ENCODE measurements around the gene PPP1R1B. TPM values are rescaled to one million over a fixed set of nuclear protein-coding genes. Genes with fewer than 3 reads are reported as not detected.
A peak's percentile ranks its signal among the peaks of the same experiment; 100 is the strongest.

PPP1R1B gene
- total RNA-seq, 1 donor from 2014 or later, result not detected

- DNase-seq (ENCODE audit: low spot score), result no peak
- no peaks in the 10 kb centered on the region for H3K36me3 Mint-ChIP-seq
- TF ChIP-seq EZH2 (IDR thresholded peaks at IDR 0.05) (peak; percentile 1), EZH2phosphoT487 (IDR thresholded peaks at IDR 0.05) (no peak)
- TF ChIP-seq, protein P1, sequence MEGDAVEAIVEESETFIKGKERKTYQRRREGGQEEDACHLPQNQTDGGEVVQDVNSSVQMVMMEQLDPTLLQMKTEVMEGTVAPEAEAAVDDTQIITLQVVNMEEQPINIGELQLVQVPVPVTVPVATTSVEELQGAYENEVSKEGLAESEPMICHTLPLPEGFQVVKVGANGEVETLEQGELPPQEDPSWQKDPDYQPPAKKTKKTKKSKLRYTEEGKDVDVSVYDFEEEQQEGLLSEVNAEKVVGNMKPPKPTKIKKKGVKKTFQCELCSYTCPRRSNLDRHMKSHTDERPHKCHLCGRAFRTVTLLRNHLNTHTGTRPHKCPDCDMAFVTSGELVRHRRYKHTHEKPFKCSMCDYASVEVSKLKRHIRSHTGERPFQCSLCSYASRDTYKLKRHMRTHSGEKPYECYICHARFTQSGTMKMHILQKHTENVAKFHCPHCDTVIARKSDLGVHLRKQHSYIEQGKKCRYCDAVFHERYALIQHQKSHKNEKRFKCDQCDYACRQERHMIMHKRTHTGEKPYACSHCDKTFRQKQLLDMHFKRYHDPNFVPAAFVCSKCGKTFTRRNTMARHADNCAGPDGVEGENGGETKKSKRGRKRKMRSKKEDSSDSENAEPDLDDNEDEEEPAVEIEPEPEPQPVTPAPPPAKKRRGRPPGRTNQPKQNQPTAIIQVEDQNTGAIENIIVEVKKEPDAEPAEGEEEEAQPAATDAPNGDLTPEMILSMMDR (IDR thresholded peaks at IDR 0.05), result no peak
- Histone ChIP-seq H3K4me1 (peaks cover 5% of the 10 kb centered on the region), H3K4me3 (peak overlapping the region; percentile 64), H4K20me1 (ENCODE audit: low read depth) (peaks cover 10% of the 10 kb centered on the region), H3K9ac (no peak overlapping the region), H3K79me2 (ENCODE audit: low read depth) (no peaks in the 10 kb centered on the region), H3K36me3 (no peaks in the 10 kb centered on the region), H3K27ac (no peak overlapping the region), H3K9me3 (ENCODE audit: low read depth) (no peaks in the 10 kb centered on the region), H3K4me2 (peak overlapping the region; percentile 96), H3K27me3 (peaks cover 90% of the 10 kb centered on the region), H2AFZ (replicated peaks) (no peak overlapping the region), H3F3A (ENCODE audit: low read depth) (peaks cover 14% of the 10 kb centered on the region)
- H3K27ac Mint-ChIP-seq, result no peak overlapping the region
- peak overlapping the region; percentile 87 for H3K4me3 Mint-ChIP-seq
- peaks cover 13% of the 10 kb centered on the region for H3K4me1 Mint-ChIP-seq
- no peaks in the 10 kb centered on the region for H3K9me3 Mint-ChIP-seq
- peaks cover 62% of the 10 kb centered on the region for H3K27me3 Mint-ChIP-seq (ENCODE audit: insufficient read depth, low read depth)
Observed at GRCh38 chr17:39618956-39619785, 7.6 kb upstream of the PPP1R1B start.

GRCh38 chr17:39619786-39620101, 7.0 kb upstream of the PPP1R1B start:
- TF ChIP-seq, protein P1 (IDR thresholded peaks at IDR 0.05), result no peak
- TF ChIP-seq EZH2 (IDR thresholded peaks at IDR 0.05) (no peak), EZH2phosphoT487 (IDR thresholded peaks at IDR 0.05) (no peak)
- Mint-ChIP-seq H3K9me3 (no peaks in the 10 kb centered on the region), H3K4me1 (peaks cover 13% of the 10 kb centered on the region), H3K4me3 (no peak overlapping the region), H3K27ac (no peak overlapping the region), H3K36me3 (no peaks in the 10 kb centered on the region), H3K27me3 (ENCODE audit: insufficient read depth, low read depth) (peaks cover 59% of the 10 kb centered on the region)
- peaks cover 90% of the 10 kb centered on the region for H3K27me3 ChIP-seq
- peaks cover 10% of the 10 kb centered on the region for H4K20me1 ChIP-seq (ENCODE audit: low read depth)
- peaks cover 14% of the 10 kb centered on the region for H3F3A ChIP-seq (ENCODE audit: low read depth)
- H3K27ac ChIP-seq, result no peak overlapping the region
- peaks cover 5% of the 10 kb centered on the region for H3K4me1 ChIP-seq
- DNase-seq (ENCODE audit: low spot score), result no peak
- H3K4me3 ChIP-seq, result no peak overlapping the region
- no peak overlapping the region for H2AFZ ChIP-seq (replicated peaks)
- no peaks in the 10 kb centered on the region for H3K79me2 ChIP-seq (ENCODE audit: low read depth)
- no peak overlapping the region for H3K9ac ChIP-seq
- no peaks in the 10 kb centered on the region for H3K9me3 ChIP-seq (ENCODE audit: low read depth)
- H3K4me2 ChIP-seq, result no peak overlapping the region
- H3K36me3 ChIP-seq, result no peaks in the 10 kb centered on the region

DNA sequence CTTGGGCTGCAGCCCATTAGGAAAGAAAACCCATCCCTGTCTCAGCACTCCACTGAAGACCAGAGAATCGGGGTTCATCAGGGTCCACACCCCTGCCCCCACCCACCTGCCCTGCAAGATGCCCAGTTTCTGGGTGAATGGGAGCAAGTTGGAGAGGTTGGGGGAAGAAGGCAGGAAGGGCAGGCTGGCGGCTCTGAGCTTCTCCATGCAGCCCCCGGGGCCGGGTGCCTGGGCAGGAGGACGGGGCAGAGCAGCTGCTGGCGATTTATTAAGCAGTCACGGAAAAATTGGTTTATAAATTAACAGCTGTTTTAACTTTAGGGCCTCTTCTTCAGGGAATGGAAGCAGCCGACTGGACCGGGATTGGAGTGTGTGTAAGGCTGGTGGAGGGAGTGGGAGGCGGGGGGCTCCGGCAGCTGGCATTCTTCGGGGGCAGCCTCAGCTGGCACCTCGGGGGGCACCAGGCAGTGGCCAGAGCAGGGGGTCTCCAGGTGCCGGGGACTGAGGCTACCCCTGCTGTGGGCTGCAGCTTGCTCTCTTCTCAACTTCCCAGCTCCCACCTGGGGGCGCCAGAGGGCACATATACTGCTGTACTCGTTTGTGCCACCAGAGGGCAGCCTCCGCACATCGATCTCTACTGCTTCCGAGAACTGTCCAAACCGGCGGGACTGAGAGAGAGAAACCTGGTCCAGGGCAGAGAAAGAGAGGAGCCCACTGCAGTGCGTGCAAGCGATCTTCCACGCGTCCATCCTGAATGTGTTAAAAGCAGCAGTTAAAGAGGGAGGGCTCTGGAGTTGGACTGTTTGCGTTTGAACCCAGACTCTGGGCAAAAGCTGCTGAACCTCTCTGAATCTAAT, 5.0 kb upstream of the PPP1R1B start:
- peak; percentile 90 for DNase-seq (ENCODE audit: low spot score)
- H3K27ac ChIP-seq, result no peak overlapping the region
- H3K4me1 ChIP-seq, result peaks cover 11% of the 10 kb centered on the region
- no peak overlapping the region for H3K9ac ChIP-seq
- H3K36me3 ChIP-seq, result no peaks in the 10 kb centered on the region
- H3K4me3 ChIP-seq, result no peak overlapping the region
- H3K4me2 ChIP-seq, result no peak overlapping the region
- H2AFZ ChIP-seq (replicated peaks), result no peak overlapping the region
- Mint-ChIP-seq H3K27ac (no peak overlapping the region), H3K27me3 (ENCODE audit: insufficient read depth, low read depth) (peaks cover 58% of the 10 kb centered on the region), H3K4me3 (peak overlapping the region; percentile 66), H3K4me1 (peaks cover 23% of the 10 kb centered on the region), H3K36me3 (no peaks in the 10 kb centered on the region), H3K9me3 (no peaks in the 10 kb centered on the region)
- H3K79me2 ChIP-seq (ENCODE audit: low read depth), result no peaks in the 10 kb centered on the region
- H4K20me1 ChIP-seq (ENCODE audit: low read depth), result peaks cover 9% of the 10 kb centered on the region
- peaks cover 90% of the 10 kb centered on the region for H3K27me3 ChIP-seq
- TF ChIP-seq, protein P1 (IDR thresholded peaks at IDR 0.05), result peak; percentile 100
- TF ChIP-seq EZH2 (IDR thresholded peaks at IDR 0.05) (peak; percentile 55), EZH2phosphoT487 (IDR thresholded peaks at IDR 0.05) (peak; percentile 57)
- no peaks in the 10 kb centered on the region for H3K9me3 ChIP-seq (ENCODE audit: low read depth)
- H3F3A ChIP-seq (ENCODE audit: low read depth), result peaks cover 14% of the 10 kb centered on the region
